CD4-positive, alpha-beta T cell (primary cell): ENCODE results near the gene GCG. TPM values are rescaled to one million over a fixed set of nuclear protein-coding genes. Genes with fewer than 3 reads are reported as not detected.

Experiments
- ATAC-seq: fragments of 200-7000 bp; cut with Tn5 transposase; one replicate; pipeline ENCODE4 v1.10.0; 2022; ENCODE audit warnings: mild to moderate bottlenecking; ENCODE audit not compliant: poor library complexity
- CTCF ChIA-PET: fragments of 350-600 bp; sonication (Branson Sonifier 250); formaldehyde crosslinking; loops from one replicate; lab custom pipeline; 2021; ENCODE audit warnings: antibody characterized with exemption, inconsistent platforms; lab: Charles Lee
- POLR2A ChIA-PET: fragments of 350-600 bp; sonication (Branson Sonifier 250); formaldehyde crosslinking; loops from one replicate; lab custom pipeline; 2021; ENCODE audit warnings: antibody characterized with exemption, inconsistent platforms; lab: Charles Lee
- DNase-seq, 14 experiments: peaks; one replicate each; pipeline ENCODE4 v3.0.0-alpha.2; 2013 to 2020; ENCODE audit warnings: mixed read lengths in 2 of 14
- H3K27ac ChIP-seq, 2 donors: one replicate each; pipeline versions ENCODE4 v1.5.1 to v1.7.0; 2013; ENCODE audit warnings: low read length in 2 of 2, low read depth in 1 of 2, mild to moderate bottlenecking in 1 of 2
- H3K27me3 ChIP-seq, 2 experiments: 1 replicate in 1 of 2; 2 replicates in 1 of 2; pipeline versions ENCODE4 v1.6.1 to v1.7.0; 2013; ENCODE audit warnings: low read length in 2 of 2, control low read depth in 1 of 2, mild to moderate bottlenecking in 1 of 2, moderate library complexity in 1 of 2; ENCODE audit not compliant: insufficient read depth in 2 of 2, control insufficient read depth in 1 of 2
- H3K36me3 ChIP-seq: one replicate; pipeline ENCODE4 v1.6.1; 2013; ENCODE audit warnings: low read length, control low read depth; ENCODE audit not compliant: insufficient read depth
- H3K4me1 ChIP-seq: one replicate; pipeline ENCODE4 v1.6.1; 2013; ENCODE audit warnings: low read length, control low read depth; ENCODE audit not compliant: insufficient read depth
- H3K4me3 ChIP-seq: one replicate; pipeline ENCODE4 v1.5.1; 2013; ENCODE audit warnings: mild to moderate bottlenecking, low read length, moderate library complexity
- H3K9me3 ChIP-seq, 2 experiments: 1 replicate in 1 of 2; 2 replicates in 1 of 2; pipeline versions ENCODE4 v1.6.1 to v1.7.0; 2013; ENCODE audit warnings: low read length in 2 of 2, mild to moderate bottlenecking in 2 of 2, control low read depth in 1 of 2, moderate library complexity in 1 of 2; ENCODE audit not compliant: control insufficient read depth in 1 of 2, insufficient read depth in 1 of 2
- H3K27ac Mint-ChIP-seq: one replicate; pipeline ENCODE4 v1.8.0; 2020; ENCODE audit warnings: mixed read lengths
- H3K27me3 Mint-ChIP-seq: one replicate; pipeline ENCODE4 v1.8.0; 2021; ENCODE audit warnings: mixed read lengths
- H3K36me3 Mint-ChIP-seq: one replicate; pipeline ENCODE4 v1.8.0; 2021; ENCODE audit warnings: low read depth, mixed read lengths
- H3K4me1 Mint-ChIP-seq: one replicate; pipeline ENCODE4 v1.8.0; 2021; ENCODE audit warnings: low read depth, mixed read lengths
- H3K4me3 Mint-ChIP-seq: one replicate; pipeline ENCODE4 v1.8.0; 2020; ENCODE audit warnings: mild to moderate bottlenecking, mixed read lengths
- H3K9me3 Mint-ChIP-seq: one replicate; pipeline ENCODE4 v1.8.0; 2020; ENCODE audit warnings: mixed read lengths
- CTCF ChIP-seq: fragments of 200-600 bp; IDR thresholded peaks from one replicate; pipeline ENCODE4 v1.8.0; 2022; ENCODE audit warnings: antibody characterized with exemption, mild to moderate bottlenecking
- intact Hi-C, 2 experiments: fragments of 100-400 bp; cut with DNase I in 1 of 2; cut with micrococcal nuclease in 1 of 2; formaldehyde crosslinking; loops; one replicate each; pipeline versions ENCODE4 v1.15.1 to v1.9.0; 2023 to 2025; cut with DNase I, micrococcal nuclease
- total RNA-seq, 174 experiments: library from RNA in 2 of 174; stranded (reverse) in 2 of 174; gene quantifications; one replicate each; pipeline ENCODE4 v1.2.3 and lab custom pipeline; 2021 to 2026

GCG gene
- total RNA-seq, 2 experiments from 2014 or later = not detected

GRCh38 chr2:162148956-162149355 lies 3.1 kb downstream of the GCG start:
- H3K27me3 Mint-ChIP-seq = peaks cover 45% of the 10 kb centered on the region
- intact Hi-C loops = no loop called here
- H3K36me3 Mint-ChIP-seq = no peaks in the 10 kb centered on the region
- no peak overlapping the region for H3K27ac Mint-ChIP-seq
- ATAC-seq (no peak), DNase-seq (no peak)
- H3K9me3 Mint-ChIP-seq = no peaks in the 10 kb centered on the region
- Histone ChIP-seq H3K9me3 (no peaks in the 10 kb centered on the region), H3K27ac (no peak overlapping the region), H3K4me1 (no peaks in the 10 kb centered on the region), H3K4me3 (no peak overlapping the region), H3K27me3 (peaks cover 4 to 15% of the 10 kb centered on the region in 2 experiments), H3K36me3 (no peaks in the 10 kb centered on the region)
- POLR2A ChIA-PET = no interaction called here
- CTCF ChIA-PET = interaction anchor here (0.7 kb wide), 1 partner anchor 514 kb away, joined by 3 read pairs; no protein-coding TSS in a partner anchor
- no peaks in the 10 kb centered on the region for H3K4me1 Mint-ChIP-seq
- no peak for TF ChIP-seq CTCF
- no peak overlapping the region for H3K4me3 Mint-ChIP-seq

- peaks cover 52% of the 10 kb centered on the region for H3K27me3 Mint-ChIP-seq
- H3K27ac Mint-ChIP-seq = no peak overlapping the region
- Histone ChIP-seq H3K27ac (no peak overlapping the region), H3K27me3 (peaks cover 5 to 15% of the 10 kb centered on the region in 2 experiments), H3K9me3 (no peaks in the 10 kb centered on the region), H3K4me1 (no peaks in the 10 kb centered on the region), H3K36me3 (no peaks in the 10 kb centered on the region), H3K4me3 (no peak overlapping the region)
- no peak for TF ChIP-seq CTCF
- ChIA-PET CTCF (interaction anchor here (2.3 kb wide), 1 partner anchor 10 kb away, joined by 7 read pairs; no protein-coding TSS in a partner anchor), POLR2A (no interaction called here)
- H3K36me3 Mint-ChIP-seq = no peaks in the 10 kb centered on the region
- intact Hi-C loops = no loop called here
- no peak for DNase-seq
- H3K4me3 Mint-ChIP-seq = no peak overlapping the region
- ATAC-seq = no peak
- no peaks in the 10 kb centered on the region for H3K9me3 Mint-ChIP-seq
- no peaks in the 10 kb centered on the region for H3K4me1 Mint-ChIP-seq
Observed at GRCh38 chr2:162143969-162144368, 8.1 kb downstream of the GCG start.

GRCh38 chr2:162138310-162138709 lies 13.7 kb downstream of the GCG start:
- no peak for DNase-seq
- no peak for TF ChIP-seq CTCF
- Histone ChIP-seq H3K36me3 (no peaks in the 10 kb centered on the region), H3K4me1 (no peaks in the 10 kb centered on the region), H3K4me3 (no peak overlapping the region), H3K9me3 (no peaks in the 10 kb centered on the region), H3K27ac (no peak overlapping the region), H3K27me3 (peaks cover 5 to 6% of the 10 kb centered on the region in 2 experiments)
- Mint-ChIP-seq H3K9me3 (no peaks in the 10 kb centered on the region), H3K4me1 (no peaks in the 10 kb centered on the region), H3K27ac (no peak overlapping the region), H3K27me3 (peaks cover 27% of the 10 kb centered on the region), H3K4me3 (no peak overlapping the region), H3K36me3 (no peaks in the 10 kb centered on the region)
- POLR2A ChIA-PET = interaction anchor here (1.2 kb wide), 1 partner anchor 9 kb away, joined by 3 read pairs; no protein-coding TSS in a partner anchor
- intact Hi-C loops = no loop called here
- CTCF ChIA-PET = no interaction called here
- no peak for ATAC-seq
